Astrocyte (in vitro differentiated cells and primary cell): ENCODE results near the gene HLA-DPB1.

ENCODE experiments used
- CTCF ChIP-seq: IDR thresholded peaks from 2 replicates; pipeline ENCODE4 v1.5.1; 2011; ENCODE audit warnings: low read depth, mild to moderate bottlenecking, inconsistent platforms, low read length, moderate library complexity; ENCODE audit not compliant: insufficient read depth
- EZH2 ChIP-seq: IDR thresholded peaks from 2 replicates; pipeline ENCODE4 v1.6.1; 2012; ENCODE audit warnings: mild to moderate bottlenecking, low read length, inconsistent platforms; ENCODE audit not compliant: insufficient read depth

DNA sequence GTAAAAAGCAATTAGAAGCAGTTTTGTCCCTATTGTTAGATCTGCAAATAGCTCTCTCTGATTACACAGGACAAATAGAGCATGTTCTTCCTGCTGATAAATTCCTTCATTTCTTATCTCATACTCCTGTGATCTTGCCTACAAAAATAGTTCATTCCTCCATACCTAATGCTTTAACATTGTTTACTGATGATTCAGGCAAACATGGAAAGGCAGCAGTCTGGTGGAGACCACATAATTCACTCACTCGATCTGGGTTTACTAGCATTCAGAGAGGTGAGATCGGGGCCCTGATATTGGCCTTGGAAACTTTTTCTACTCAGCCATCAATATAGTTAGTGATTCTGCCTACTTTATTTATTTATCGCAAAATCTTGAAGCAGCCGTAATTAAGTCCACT lies 22.6 kb upstream of the HLA-DPB1 start:
- TF ChIP-seq CTCF (no peak), EZH2 (no peak)
